Osteoblast (primary cell): ENCODE results near the gene SLC25A20. TPM values are rescaled to one million over a fixed set of nuclear protein-coding genes. Genes with fewer than 3 reads are reported as not detected.

Experiments
- DNase-seq: peaks from one replicate; pipeline ENCODE4 v3.0.0; 2011; ENCODE audit warnings: low spot score, mixed read lengths; ENCODE audit not compliant: insufficient read length; ENCODE audit errors: missing footprints
- H2AFZ ChIP-seq: 2 replicates; pipeline ENCODE4 v1.6.0; 2011; ENCODE audit warnings: mild to moderate bottlenecking, low read length
- H3K27ac ChIP-seq: 2 replicates; pipeline ENCODE4 v1.5.1; 2011; ENCODE audit warnings: mild to moderate bottlenecking, low read depth, low read length, moderate library complexity
- H3K27me3 ChIP-seq: 2 replicates; pipeline ENCODE4 v1.6.0; 2012; ENCODE audit warnings: mild to moderate bottlenecking, control low read depth, inconsistent platforms, low read length, moderate library complexity; ENCODE audit not compliant: insufficient read depth
- H3K36me3 ChIP-seq: 2 replicates; pipeline ENCODE4 v1.5.1; 2011; ENCODE audit warnings: mild to moderate bottlenecking, low read length, control low read depth, moderate library complexity; ENCODE audit not compliant: insufficient read depth
- H3K4me1 ChIP-seq: 2 replicates; pipeline ENCODE4 v1.5.1; 2011; ENCODE audit warnings: mild to moderate bottlenecking, low read length, control low read depth, moderate library complexity; ENCODE audit not compliant: insufficient read depth
- H3K4me2 ChIP-seq: 2 replicates; pipeline ENCODE4 v1.6.0; 2011; ENCODE audit warnings: mild to moderate bottlenecking, low read length; ENCODE audit not compliant: insufficient read depth
- H3K4me3 ChIP-seq: fragments of 200-600 bp; sonication (generic); 3 replicates; pipeline ENCODE4 v1.5.1; 2012; ENCODE audit warnings: mild to moderate bottlenecking, low read length, inconsistent platforms; ENCODE audit not compliant: insufficient read depth
- H3K79me2 ChIP-seq: 2 replicates; pipeline ENCODE4 v1.6.0; 2012; ENCODE audit warnings: mild to moderate bottlenecking, low read length, control low read depth, inconsistent platforms; ENCODE audit not compliant: insufficient read depth
- H3K9me3 ChIP-seq: 2 replicates; pipeline ENCODE4 v1.5.1; 2011; ENCODE audit warnings: low read depth, low read length, control low read depth
- H4K20me1 ChIP-seq: 2 replicates; pipeline ENCODE4 v1.6.0; 2012; ENCODE audit warnings: mild to moderate bottlenecking, low read length, control low read depth; ENCODE audit not compliant: insufficient read depth
- CTCF ChIP-seq: IDR thresholded peaks from 2 replicates; pipeline ENCODE4 v1.5.1; 2011; ENCODE audit warnings: mild to moderate bottlenecking, low read depth, low read length, moderate library complexity; ENCODE audit errors: extremely low read depth
- total RNA-seq: library from RNA; depleted of rRNA; stranded (reverse); fragments of >200 nt; gene quantifications from 2 replicates; pipeline ENCODE4 v1.2.3, GENCODE V29; 2012

The SLC25A20 gene
- total RNA-seq, 1 donor, result 11.9 TPM

- no peaks in the 10 kb centered on the region for H3K9me3 ChIP-seq
- H3K27ac ChIP-seq, result no peak overlapping the region
- H3K4me2 ChIP-seq, result no peak overlapping the region
- no peaks in the 10 kb centered on the region for H3K36me3 ChIP-seq
- H3K4me3 ChIP-seq, result no peak overlapping the region
- no peak for TF ChIP-seq CTCF
- peaks cover 8% of the 10 kb centered on the region for H3K4me1 ChIP-seq
- H4K20me1 ChIP-seq, result no peaks in the 10 kb centered on the region
- H3K27me3 ChIP-seq, result no peaks in the 10 kb centered on the region
- DNase-seq, result peak; percentile 57
- peaks cover under 1% of the 10 kb centered on the region for H3K79me2 ChIP-seq
- H2AFZ ChIP-seq, result no peak overlapping the region
Measured at GRCh38 chr3:48852151-48852550, 46.5 kb downstream of the SLC25A20 start.

GRCh38 chr3:48851407-48851806 lies 47.3 kb downstream of the SLC25A20 start:
- Histone ChIP-seq H3K4me1 (peaks cover 13% of the 10 kb centered on the region), H3K4me3 (no peak overlapping the region), H3K36me3 (no peaks in the 10 kb centered on the region), H3K27ac (no peak overlapping the region), H3K79me2 (peaks cover 8% of the 10 kb centered on the region), H2AFZ (no peak overlapping the region), H3K9me3 (no peaks in the 10 kb centered on the region), H3K27me3 (no peaks in the 10 kb centered on the region), H3K4me2 (no peak overlapping the region), H4K20me1 (peaks cover 6% of the 10 kb centered on the region)
- TF ChIP-seq CTCF, result no peak
- no peak for DNase-seq

GRCh38 chr3:48848816-48849515 lies 49.7 kb downstream of the SLC25A20 start:
- Histone ChIP-seq H3K9me3 (no peaks in the 10 kb centered on the region), H3K27ac (no peak overlapping the region), H3K4me2 (no peak overlapping the region), H3K36me3 (no peaks in the 10 kb centered on the region), H3K27me3 (no peaks in the 10 kb centered on the region), H2AFZ (no peak overlapping the region), H3K79me2 (peaks cover 23% of the 10 kb centered on the region), H3K4me1 (peaks cover 22% of the 10 kb centered on the region), H3K4me3 (no peak overlapping the region), H4K20me1 (peaks cover 9% of the 10 kb centered on the region)
- no peak for TF ChIP-seq CTCF
- DNase-seq, result peak; percentile 54

- DNase-seq, result peak; percentile 98
- Histone ChIP-seq H3K9me3 (no peaks in the 10 kb centered on the region), H2AFZ (peak within 1 kb of the TSS; percentile 98), H4K20me1 (peaks cover 9% of the 10 kb centered on the region), H3K36me3 (no peaks in the 10 kb centered on the region), H3K27ac (peak within 1 kb of the TSS; percentile 69), H3K4me1 (peaks cover 22% of the 10 kb centered on the region), H3K4me3 (peak within 1 kb of the TSS; percentile 94), H3K4me2 (peak within 1 kb of the TSS; percentile 98), H3K27me3 (no peaks in the 10 kb centered on the region), H3K79me2 (peaks cover 23% of the 10 kb centered on the region)
- no peak for TF ChIP-seq CTCF
Measured at GRCh38 chr3:48847504-48848423, 50.9 kb downstream of the SLC25A20 start, which contains the start of gene PRKAR2A. PRKAR2A (minus strand) TSS chr3:48847874; CDS start chr3:48847596, 278 bp downstream.
